Measurements from ENCODE around the gene RSPH10B2. TPM values are rescaled to one million over a fixed set of nuclear protein-coding genes. Genes with fewer than 3 reads are reported as not detected.
"Not testable (repeated sequence)": the region's sequence is repeated elsewhere in the genome, so short reads cannot be mapped to it uniquely, and the experiment has no call there.

Gene RSPH10B2
- polyA plus RNA-seq, 1 donor (not counting 4 experiments of a cell fraction or from before 2014, with no cell fraction given), result not detected

DNA sequence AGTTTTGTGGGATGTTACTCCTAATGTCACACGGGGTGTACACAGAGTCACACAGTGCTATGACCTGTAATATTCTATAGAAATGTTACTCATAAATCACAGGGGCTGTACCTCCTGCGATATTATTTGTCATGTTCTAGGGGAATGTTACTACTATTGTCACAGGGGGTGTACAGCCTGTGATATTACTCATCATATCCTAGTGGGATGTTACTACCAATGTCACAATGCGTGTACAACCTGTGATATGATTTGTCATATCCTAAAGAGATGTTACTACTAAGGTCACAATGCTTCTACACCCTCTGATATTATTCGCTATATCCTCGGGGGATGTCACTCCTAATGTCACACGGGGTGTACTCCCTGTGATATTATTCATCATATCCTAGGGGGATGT lies 79.7 kb downstream of the RSPH10B2 start:
- Histone ChIP-seq H3K79me2 (ENCODE audit: control insufficient read depth, insufficient read depth, low read length) (no peaks in the 10 kb centered on the region), H3K36me3 (ENCODE audit: control insufficient read depth in 2 of 2, extremely low read depth in 1 of 2, insufficient read depth in 2 of 2, low read length in 2 of 2) (no peaks in the 10 kb centered on the region), H4K20me1 (ENCODE audit: control insufficient read depth, extremely low read depth, insufficient read depth, low read length) (no peaks in the 10 kb centered on the region), H3K9me3 (ENCODE audit: control insufficient read depth, low read depth, low read length) (no peaks in the 10 kb centered on the region), H3K4me3 (ENCODE audit: control insufficient read depth in 2 of 3, extremely low read depth in 1 of 3, insufficient read depth in 2 of 3, low read depth in 1 of 3, low read length in 3 of 3) (no peak overlapping the region), H3K4me2 (ENCODE audit: control insufficient read depth, extremely low read depth, insufficient read depth, low read depth, low read length) (no peak overlapping the region), H2AFZ (ENCODE audit: control insufficient read depth, low read length) (no peak overlapping the region), H3K9me1 (ENCODE audit: control insufficient read depth, extremely low read depth, insufficient read depth, low read length) (no peaks in the 10 kb centered on the region), H3K27me3 (ENCODE audit: control insufficient read depth, extremely low read depth, insufficient read depth, low read length) (no peaks in the 10 kb centered on the region), H3K9ac (ENCODE audit: control insufficient read depth, extremely low read depth, insufficient read depth, low read length) (no peak overlapping the region), H3K27ac (ENCODE audit: control insufficient read depth, insufficient read depth, low read length) (no peak overlapping the region), H3K4me1 (ENCODE audit: control insufficient read depth, extremely low read depth, insufficient read depth, low read length) (no peaks in the 10 kb centered on the region)
- no peak for TF ChIP-seq EZH2 (IDR thresholded peaks at IDR 0.05; ENCODE audit: low read length)
- TF ChIP-seq, protein P1, sequence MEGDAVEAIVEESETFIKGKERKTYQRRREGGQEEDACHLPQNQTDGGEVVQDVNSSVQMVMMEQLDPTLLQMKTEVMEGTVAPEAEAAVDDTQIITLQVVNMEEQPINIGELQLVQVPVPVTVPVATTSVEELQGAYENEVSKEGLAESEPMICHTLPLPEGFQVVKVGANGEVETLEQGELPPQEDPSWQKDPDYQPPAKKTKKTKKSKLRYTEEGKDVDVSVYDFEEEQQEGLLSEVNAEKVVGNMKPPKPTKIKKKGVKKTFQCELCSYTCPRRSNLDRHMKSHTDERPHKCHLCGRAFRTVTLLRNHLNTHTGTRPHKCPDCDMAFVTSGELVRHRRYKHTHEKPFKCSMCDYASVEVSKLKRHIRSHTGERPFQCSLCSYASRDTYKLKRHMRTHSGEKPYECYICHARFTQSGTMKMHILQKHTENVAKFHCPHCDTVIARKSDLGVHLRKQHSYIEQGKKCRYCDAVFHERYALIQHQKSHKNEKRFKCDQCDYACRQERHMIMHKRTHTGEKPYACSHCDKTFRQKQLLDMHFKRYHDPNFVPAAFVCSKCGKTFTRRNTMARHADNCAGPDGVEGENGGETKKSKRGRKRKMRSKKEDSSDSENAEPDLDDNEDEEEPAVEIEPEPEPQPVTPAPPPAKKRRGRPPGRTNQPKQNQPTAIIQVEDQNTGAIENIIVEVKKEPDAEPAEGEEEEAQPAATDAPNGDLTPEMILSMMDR (optimal IDR thresholded peaks at IDR 0.05 in 1 of 3, IDR thresholded peaks at IDR 0.05 in 1 of 3, conservative IDR thresholded peaks at IDR 0.05 in 1 of 3; ENCODE audit: extremely low read depth in 1 of 3, insufficient read depth in 2 of 3, low read length in 3 of 3), result no peak
- DNase-seq (ENCODE audit: low read depth, low spot score) (no peak), FAIRE-seq (no peak)
- dilution Hi-C loops (cut with MboI; ENCODE audit: extremely low pct_ligation_motif_present, low sequenced_read_pairs), result no loop called here

DNA sequence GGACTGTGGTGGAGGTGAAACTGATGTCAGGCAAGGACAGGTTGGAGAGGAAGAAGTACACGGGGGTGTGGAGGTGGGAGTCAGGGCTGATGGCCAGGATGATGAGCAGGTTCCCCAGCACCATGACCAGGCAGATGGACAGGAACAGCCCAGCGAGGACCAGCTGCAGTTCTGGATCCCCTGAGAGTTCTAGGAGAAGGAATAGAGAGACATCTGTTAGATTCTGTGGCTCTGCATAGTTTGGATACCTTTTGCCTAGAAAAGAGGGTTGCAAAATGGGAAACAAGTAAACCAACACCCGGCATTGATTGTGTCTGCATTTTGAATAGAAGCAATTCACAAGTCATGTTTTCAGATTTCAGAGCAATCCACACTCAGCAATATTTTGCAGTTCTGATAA lies 81.6 kb downstream of the RSPH10B2 start:
- H3K4me2 ChIP-seq (ENCODE audit: control insufficient read depth, extremely low read depth, insufficient read depth, low read depth, low read length); H3K9me3 ChIP-seq (ENCODE audit: control insufficient read depth, low read depth, low read length); H3K4me3 ChIP-seq (ENCODE audit: control insufficient read depth in 2 of 3, extremely low read depth in 1 of 3, insufficient read depth in 2 of 3, low read depth in 1 of 3, low read length in 3 of 3); H4K20me1 ChIP-seq (ENCODE audit: control insufficient read depth, extremely low read depth, insufficient read depth, low read length); H3K4me1 ChIP-seq (ENCODE audit: control insufficient read depth, extremely low read depth, insufficient read depth, low read length); DNase-seq (ENCODE audit: low read depth, low spot score); FAIRE-seq; H3K9me1 ChIP-seq (ENCODE audit: control insufficient read depth, extremely low read depth, insufficient read depth, low read length); H3K27ac ChIP-seq (ENCODE audit: control insufficient read depth, insufficient read depth, low read length); H3K36me3 ChIP-seq (ENCODE audit: control insufficient read depth in 2 of 2, extremely low read depth in 1 of 2, insufficient read depth in 2 of 2, low read length in 2 of 2); H3K79me2 ChIP-seq (ENCODE audit: control insufficient read depth, insufficient read depth, low read length); dilution Hi-C loops (cut with MboI; ENCODE audit: extremely low pct_ligation_motif_present, low sequenced_read_pairs); H3K9ac ChIP-seq (ENCODE audit: control insufficient read depth, extremely low read depth, insufficient read depth, low read length); H2AFZ ChIP-seq (ENCODE audit: control insufficient read depth, low read length); H3K27me3 ChIP-seq (ENCODE audit: control insufficient read depth, extremely low read depth, insufficient read depth, low read length): not testable (repeated sequence)

DNA sequence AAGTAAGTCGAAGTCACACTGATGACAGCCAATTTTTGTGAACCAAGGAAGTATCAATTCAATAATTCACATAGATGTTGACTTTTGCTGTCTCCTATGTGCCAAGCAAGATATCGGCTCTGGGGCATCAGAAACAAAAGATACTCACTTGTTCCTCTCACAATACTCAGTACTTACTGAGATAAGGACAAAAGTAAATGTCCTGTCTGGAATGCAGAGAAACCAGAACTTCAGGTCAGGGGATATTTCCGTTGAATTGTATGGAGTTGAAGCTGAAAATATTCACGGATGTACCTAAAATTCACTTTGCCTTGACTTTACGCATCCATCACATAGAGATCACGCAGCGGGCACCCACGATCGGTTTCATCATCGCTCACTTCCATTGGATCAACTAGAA lies 83.2 kb downstream of the RSPH10B2 start:
- H3K4me1 ChIP-seq (ENCODE audit: control insufficient read depth, extremely low read depth, insufficient read depth, low read length); dilution Hi-C loops (cut with MboI; ENCODE audit: extremely low pct_ligation_motif_present, low sequenced_read_pairs); H2AFZ ChIP-seq (ENCODE audit: control insufficient read depth, low read length); H4K20me1 ChIP-seq (ENCODE audit: control insufficient read depth, extremely low read depth, insufficient read depth, low read length); H3K4me2 ChIP-seq (ENCODE audit: control insufficient read depth, extremely low read depth, insufficient read depth, low read depth, low read length); H3K4me3 ChIP-seq (ENCODE audit: control insufficient read depth in 2 of 3, extremely low read depth in 1 of 3, insufficient read depth in 2 of 3, low read depth in 1 of 3, low read length in 3 of 3); H3K27me3 ChIP-seq (ENCODE audit: control insufficient read depth, extremely low read depth, insufficient read depth, low read length); H3K79me2 ChIP-seq (ENCODE audit: control insufficient read depth, insufficient read depth, low read length); H3K9ac ChIP-seq (ENCODE audit: control insufficient read depth, extremely low read depth, insufficient read depth, low read length); H3K36me3 ChIP-seq (ENCODE audit: control insufficient read depth in 2 of 2, extremely low read depth in 1 of 2, insufficient read depth in 2 of 2, low read length in 2 of 2); H3K9me3 ChIP-seq (ENCODE audit: control insufficient read depth, low read depth, low read length); H3K9me1 ChIP-seq (ENCODE audit: control insufficient read depth, extremely low read depth, insufficient read depth, low read length); H3K27ac ChIP-seq (ENCODE audit: control insufficient read depth, insufficient read depth, low read length); FAIRE-seq; DNase-seq (ENCODE audit: low read depth, low spot score): not testable (repeated sequence)

DNA sequence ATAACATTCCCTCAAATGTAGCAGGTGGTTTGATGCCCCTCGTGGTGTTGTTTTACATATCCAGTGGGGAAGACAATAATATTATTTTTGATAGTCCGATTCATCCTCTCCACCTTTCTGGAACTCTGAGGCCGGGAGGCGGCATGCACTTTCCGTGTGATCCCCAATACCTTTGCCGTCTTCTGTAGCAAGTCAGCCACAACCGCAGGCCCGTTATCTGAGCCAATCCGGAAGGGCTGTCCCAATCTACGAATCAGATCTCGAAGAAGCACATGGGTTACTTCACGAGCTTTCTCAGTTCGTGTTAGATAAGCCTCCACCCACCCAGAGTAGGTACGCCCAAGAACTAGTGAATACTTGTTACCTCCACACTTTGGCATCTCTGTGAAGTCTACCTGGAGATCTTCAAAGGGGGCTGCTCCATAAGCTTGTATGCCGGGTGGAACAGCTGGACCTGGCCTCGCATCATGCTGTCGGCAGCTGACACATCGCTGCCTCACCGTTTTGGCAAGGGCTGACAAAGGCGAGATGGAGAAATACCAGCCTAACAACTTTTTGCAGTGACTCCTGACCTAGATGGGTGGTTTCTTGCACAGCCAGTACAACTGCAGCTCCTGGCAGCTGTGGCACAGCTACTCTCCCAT lies 88.5 kb downstream of the RSPH10B2 start:
- FAIRE-seq (peak; percentile 55), DNase-seq (ENCODE audit: low read depth, low spot score) (peak; percentile 41)
- H3K9me3 ChIP-seq (ENCODE audit: control insufficient read depth, low read depth, low read length); H3K36me3 ChIP-seq (ENCODE audit: control insufficient read depth in 2 of 2, extremely low read depth in 1 of 2, insufficient read depth in 2 of 2, low read length in 2 of 2); H3K79me2 ChIP-seq (ENCODE audit: control insufficient read depth, insufficient read depth, low read length); dilution Hi-C loops (cut with MboI; ENCODE audit: extremely low pct_ligation_motif_present, low sequenced_read_pairs); H4K20me1 ChIP-seq (ENCODE audit: control insufficient read depth, extremely low read depth, insufficient read depth, low read length); H3K9ac ChIP-seq (ENCODE audit: control insufficient read depth, extremely low read depth, insufficient read depth, low read length); H3K27me3 ChIP-seq (ENCODE audit: control insufficient read depth, extremely low read depth, insufficient read depth, low read length); H3K4me3 ChIP-seq (ENCODE audit: control insufficient read depth in 2 of 3, extremely low read depth in 1 of 3, insufficient read depth in 2 of 3, low read depth in 1 of 3, low read length in 3 of 3); H3K9me1 ChIP-seq (ENCODE audit: control insufficient read depth, extremely low read depth, insufficient read depth, low read length): not testable (repeated sequence)
- H3K27ac ChIP-seq (ENCODE audit: control insufficient read depth, insufficient read depth, low read length), result peak overlapping the region; percentile 40
- peak overlapping the region; percentile 61 for H3K4me2 ChIP-seq (ENCODE audit: control insufficient read depth, extremely low read depth, insufficient read depth, low read depth, low read length)
- H3K4me1 ChIP-seq (ENCODE audit: control insufficient read depth, extremely low read depth, insufficient read depth, low read length), result peaks cover 11% of the 10 kb centered on the region
- peak overlapping the region; percentile 30 for H2AFZ ChIP-seq (ENCODE audit: control insufficient read depth, low read length)

All from keratinocyte (primary cell).